Neural cell (in vitro differentiated cells): Measurements from ENCODE around the gene CC2D2B. TPM values are rescaled to one million over a fixed set of nuclear protein-coding genes. Genes with fewer than 3 reads are reported as not detected.

Source experiments
- H2AFZ ChIP-seq: fragments of 200-600, 300-800 bp; sonication (generic), shearing (Covaris generic); 2 replicates; pipeline ENCODE4 v1.6.0; 2014; ENCODE audit warnings: low read depth, mild to moderate bottlenecking, antibody characterized with exemption, low read length, moderate library complexity
- H3F3A ChIP-seq: fragments of 200-600 bp; shearing (Covaris generic); 2 replicates; pipeline ENCODE4 v1.6.1; 2016; ENCODE audit warnings: mild to moderate bottlenecking, moderate library complexity, mixed read lengths, antibody characterized with exemption, low read length; ENCODE audit not compliant: insufficient read depth, poor library complexity, severe bottlenecking
- H3K27ac ChIP-seq: fragments of 200-600, 300-800 bp; sonication (generic), shearing (Covaris generic); 2 replicates; pipeline ENCODE4 v1.5.1; 2014; ENCODE audit warnings: mild to moderate bottlenecking, low read length, moderate library complexity
- H3K27me3 ChIP-seq: fragments of 300-800, 200-600 bp; sonication (generic), shearing (Covaris generic); 2 replicates; pipeline ENCODE4 v1.6.0; 2014; ENCODE audit warnings: mild to moderate bottlenecking, low read depth, low read length, moderate library complexity; ENCODE audit not compliant: insufficient read depth
- H3K36me3 ChIP-seq: fragments of 300-800, 200-600 bp; sonication (generic), shearing (Covaris generic); 2 replicates; pipeline ENCODE4 v1.5.1; 2014; ENCODE audit warnings: mild to moderate bottlenecking, antibody characterized with exemption, low read length, moderate library complexity; ENCODE audit not compliant: insufficient read depth
- H3K4me2 ChIP-seq: fragments of 300-800, 200-600 bp; sonication (generic), shearing (Covaris generic); 2 replicates; pipeline ENCODE4 v1.6.0; 2014; ENCODE audit warnings: mild to moderate bottlenecking, low read length
- H3K4me3 ChIP-seq: fragments of 300-800, 200-600 bp; sonication (generic), shearing (Covaris generic); 2 replicates; pipeline ENCODE4 v1.5.1; 2014; ENCODE audit warnings: mild to moderate bottlenecking, low read length, moderate library complexity
- H3K79me2 ChIP-seq: fragments of 200-600 bp; shearing (Covaris generic); replicated peaks from 2 replicates; pipeline ENCODE4 v1.6.0; 2014; ENCODE audit warnings: mild to moderate bottlenecking, low read length, moderate library complexity; ENCODE audit not compliant: insufficient read depth
- H3K9ac ChIP-seq: fragments of 300-800, 200-600 bp; sonication (generic), shearing (Covaris generic); 2 replicates; pipeline ENCODE4 v1.6.1; 2016; ENCODE audit warnings: mild to moderate bottlenecking, low read length, mixed read lengths
- H3K9me2 ChIP-seq: fragments of 200-600 bp; shearing (Covaris generic); 2 replicates; pipeline ENCODE4 v1.6.1; 2016; ENCODE audit warnings: mild to moderate bottlenecking, low read length, mixed read lengths; ENCODE audit not compliant: insufficient read depth
- H3K9me3 ChIP-seq: fragments of 200-600, 300-800 bp; sonication (generic), shearing (Covaris generic); 2 replicates; pipeline ENCODE4 v1.6.1; 2016; ENCODE audit warnings: mild to moderate bottlenecking, mixed run types, low read length, moderate library complexity, mixed read lengths
- H4K20me1 ChIP-seq: fragments of 200-600 bp; shearing (Covaris generic); 2 replicates; pipeline ENCODE4 v1.6.1; 2016; ENCODE audit warnings: mild to moderate bottlenecking, mixed run types; ENCODE audit not compliant: insufficient read depth
- EP300 ChIP-seq: fragments of 450-650 bp; conservative IDR thresholded peaks from 2 replicates; pipeline ENCODE4 v1.6.1; 2014; ENCODE audit warnings: antibody characterized with exemption, mild to moderate bottlenecking, moderate library complexity; ENCODE audit not compliant: poor library complexity, severe bottlenecking
- EZH2 ChIP-seq: fragments of 200-600, 300-800 bp; shearing (Covaris generic), sonication (generic); IDR thresholded peaks from 2 replicates; pipeline ENCODE4 v1.6.1; 2014; ENCODE audit warnings: antibody characterized with exemption, low read length, borderline replicate concordance, mild to moderate bottlenecking; ENCODE audit not compliant: insufficient read depth, poor library complexity, severe bottlenecking
- MXI1 ChIP-seq: fragments of 450-650 bp; conservative IDR thresholded peaks from 2 replicates; pipeline ENCODE4 v1.6.1; 2014; ENCODE audit warnings: antibody characterized with exemption, mild to moderate bottlenecking; ENCODE audit not compliant: poor library complexity, severe bottlenecking
- POLR2AphosphoS5 ChIP-seq: IDR thresholded peaks from 2 replicates; pipeline ENCODE4 v1.6.1; 2012
- RAD21 ChIP-seq: fragments of 450-650 bp; conservative IDR thresholded peaks from 2 replicates; pipeline ENCODE4 v1.6.1; 2014; ENCODE audit warnings: antibody characterized with exemption, mild to moderate bottlenecking, moderate library complexity
- SMC3 ChIP-seq: fragments of 450-650 bp; conservative IDR thresholded peaks from 2 replicates; pipeline ENCODE4 v1.6.1; 2014; ENCODE audit warnings: antibody characterized with exemption, mild to moderate bottlenecking, moderate library complexity; ENCODE audit not compliant: poor library complexity
- TAF1 ChIP-seq: IDR thresholded peaks from 2 replicates; pipeline ENCODE4 v1.6.1; 2012; ENCODE audit warnings: low read depth
- polyA minus RNA-seq: library from RNA; depleted of rRNA, polyadenylated mRNA; stranded (reverse); fragments of >200 nt; gene quantifications from 2 replicates; pipeline ENCODE4 v1.2.3, GENCODE V29; 2014
- polyA plus RNA-seq: library from polyadenylated mRNA; depleted of rRNA; stranded (reverse); fragments of >200 nt; gene quantifications from 2 replicates; pipeline ENCODE4 v1.2.3, GENCODE V29; 2014
- TF ChIP-seq, protein P1 (sequence below): fragments of 450-650 bp; IDR thresholded peaks from 2 replicates; pipeline ENCODE4 v1.5.1; 2014; ENCODE audit warnings: antibody characterized with exemption, mild to moderate bottlenecking, moderate library complexity; ENCODE audit not compliant: poor library complexity, severe bottlenecking
- TF ChIP-seq, protein P2 (sequence below): IDR thresholded peaks from 2 replicates; pipeline ENCODE4 v1.6.1; 2012; ENCODE audit warnings: borderline replicate concordance

Gene CC2D2B, protein sequence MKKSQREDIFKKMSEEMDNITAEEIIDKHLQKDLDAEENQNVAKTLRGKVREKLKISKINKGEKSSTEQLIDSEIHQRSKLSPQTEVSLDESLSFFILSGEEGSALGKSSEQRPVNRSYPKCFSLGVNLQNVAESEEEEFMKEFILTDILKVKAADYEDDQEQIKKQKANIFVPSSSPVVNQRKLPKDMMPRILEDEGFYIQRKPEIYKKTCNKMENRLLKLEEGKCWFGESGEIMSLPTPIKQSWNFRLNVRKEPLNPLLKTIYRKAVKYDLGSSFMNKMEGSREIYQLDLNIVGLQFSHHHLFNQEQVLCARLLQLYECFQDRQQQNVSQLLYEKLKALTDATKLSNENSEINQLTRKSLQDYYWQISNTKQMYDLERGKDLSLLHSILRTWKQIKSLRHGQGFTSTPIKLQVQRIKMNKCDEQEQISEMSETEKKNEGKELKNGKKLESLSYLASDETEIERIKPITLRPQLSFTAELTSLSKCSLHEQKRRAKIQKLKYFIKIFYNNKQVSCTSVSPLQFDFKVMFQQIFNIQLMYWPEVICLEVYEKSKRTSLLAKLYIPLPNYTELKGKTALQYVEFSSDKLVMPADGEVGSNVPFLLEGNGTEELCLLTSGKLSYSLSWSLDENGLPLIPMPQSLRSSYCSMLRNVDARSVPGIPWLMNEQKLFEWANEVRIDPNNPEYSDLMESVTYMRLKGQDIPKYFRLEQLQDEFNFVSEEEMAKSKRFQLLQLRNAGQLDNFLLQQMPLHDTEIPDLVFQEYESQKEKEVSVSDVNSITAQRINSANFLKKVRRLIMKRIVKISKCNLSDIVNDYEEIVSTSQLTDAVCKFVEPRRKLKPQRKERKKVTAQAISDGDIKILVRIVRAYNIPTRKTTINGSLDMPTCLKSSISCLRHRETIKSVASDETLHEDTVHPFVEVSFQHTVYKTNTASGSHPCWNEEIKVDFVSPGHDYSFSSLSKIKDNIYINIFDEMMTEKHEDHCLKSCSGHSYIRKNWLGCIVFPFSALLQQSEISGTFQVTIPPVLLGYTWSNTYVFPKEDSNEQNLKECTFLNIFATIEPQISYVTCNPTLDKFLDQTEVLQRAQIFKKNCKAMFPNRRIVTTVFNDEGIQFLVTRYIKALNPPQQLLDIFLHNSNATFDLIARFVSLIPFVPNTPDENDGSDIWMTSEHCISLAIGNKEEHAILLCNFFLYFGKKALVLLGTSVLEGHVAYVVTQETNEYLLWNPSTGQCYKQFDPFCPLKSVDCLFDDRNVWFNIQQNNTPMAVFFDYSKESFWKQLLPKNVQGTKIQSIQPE (N-terminal part only)
- polyA plus RNA-seq (0.61 TPM in 1 of 2 replicates, not detected in the other), polyA minus RNA-seq (0.69 TPM in 1 of 2 replicates, not detected in the other)

- no peaks in the 10 kb centered on the region for H4K20me1 ChIP-seq
- no peaks in the 10 kb centered on the region for H3F3A ChIP-seq
- peak within 1 kb of the TSS; percentile 73 for H2AFZ ChIP-seq
- peak within 1 kb of the TSS; percentile 93 for H3K4me3 ChIP-seq
- no peaks in the 10 kb centered on the region for H3K9me3 ChIP-seq
- no peaks in the 10 kb centered on the region for H3K27me3 ChIP-seq
- H3K9me2 ChIP-seq = no peaks in the 10 kb centered on the region
- H3K4me2 ChIP-seq = peak within 1 kb of the TSS; percentile 63
- no peaks in the 10 kb centered on the region for H3K79me2 ChIP-seq
- no peaks in the 10 kb centered on the region for H3K36me3 ChIP-seq
- no peak within 1 kb of the TSS for H3K27ac ChIP-seq
- TF ChIP-seq SMC3 (peak; percentile 21), EZH2 (no peak), RAD21 (no peak), POLR2AphosphoS5 (peak; percentile 40), EP300 (no peak), MXI1 (peak; percentile 87), TAF1 (no peak)
- TF ChIP-seq, protein P1, sequence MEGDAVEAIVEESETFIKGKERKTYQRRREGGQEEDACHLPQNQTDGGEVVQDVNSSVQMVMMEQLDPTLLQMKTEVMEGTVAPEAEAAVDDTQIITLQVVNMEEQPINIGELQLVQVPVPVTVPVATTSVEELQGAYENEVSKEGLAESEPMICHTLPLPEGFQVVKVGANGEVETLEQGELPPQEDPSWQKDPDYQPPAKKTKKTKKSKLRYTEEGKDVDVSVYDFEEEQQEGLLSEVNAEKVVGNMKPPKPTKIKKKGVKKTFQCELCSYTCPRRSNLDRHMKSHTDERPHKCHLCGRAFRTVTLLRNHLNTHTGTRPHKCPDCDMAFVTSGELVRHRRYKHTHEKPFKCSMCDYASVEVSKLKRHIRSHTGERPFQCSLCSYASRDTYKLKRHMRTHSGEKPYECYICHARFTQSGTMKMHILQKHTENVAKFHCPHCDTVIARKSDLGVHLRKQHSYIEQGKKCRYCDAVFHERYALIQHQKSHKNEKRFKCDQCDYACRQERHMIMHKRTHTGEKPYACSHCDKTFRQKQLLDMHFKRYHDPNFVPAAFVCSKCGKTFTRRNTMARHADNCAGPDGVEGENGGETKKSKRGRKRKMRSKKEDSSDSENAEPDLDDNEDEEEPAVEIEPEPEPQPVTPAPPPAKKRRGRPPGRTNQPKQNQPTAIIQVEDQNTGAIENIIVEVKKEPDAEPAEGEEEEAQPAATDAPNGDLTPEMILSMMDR = no peak
- TF ChIP-seq, protein P2, sequence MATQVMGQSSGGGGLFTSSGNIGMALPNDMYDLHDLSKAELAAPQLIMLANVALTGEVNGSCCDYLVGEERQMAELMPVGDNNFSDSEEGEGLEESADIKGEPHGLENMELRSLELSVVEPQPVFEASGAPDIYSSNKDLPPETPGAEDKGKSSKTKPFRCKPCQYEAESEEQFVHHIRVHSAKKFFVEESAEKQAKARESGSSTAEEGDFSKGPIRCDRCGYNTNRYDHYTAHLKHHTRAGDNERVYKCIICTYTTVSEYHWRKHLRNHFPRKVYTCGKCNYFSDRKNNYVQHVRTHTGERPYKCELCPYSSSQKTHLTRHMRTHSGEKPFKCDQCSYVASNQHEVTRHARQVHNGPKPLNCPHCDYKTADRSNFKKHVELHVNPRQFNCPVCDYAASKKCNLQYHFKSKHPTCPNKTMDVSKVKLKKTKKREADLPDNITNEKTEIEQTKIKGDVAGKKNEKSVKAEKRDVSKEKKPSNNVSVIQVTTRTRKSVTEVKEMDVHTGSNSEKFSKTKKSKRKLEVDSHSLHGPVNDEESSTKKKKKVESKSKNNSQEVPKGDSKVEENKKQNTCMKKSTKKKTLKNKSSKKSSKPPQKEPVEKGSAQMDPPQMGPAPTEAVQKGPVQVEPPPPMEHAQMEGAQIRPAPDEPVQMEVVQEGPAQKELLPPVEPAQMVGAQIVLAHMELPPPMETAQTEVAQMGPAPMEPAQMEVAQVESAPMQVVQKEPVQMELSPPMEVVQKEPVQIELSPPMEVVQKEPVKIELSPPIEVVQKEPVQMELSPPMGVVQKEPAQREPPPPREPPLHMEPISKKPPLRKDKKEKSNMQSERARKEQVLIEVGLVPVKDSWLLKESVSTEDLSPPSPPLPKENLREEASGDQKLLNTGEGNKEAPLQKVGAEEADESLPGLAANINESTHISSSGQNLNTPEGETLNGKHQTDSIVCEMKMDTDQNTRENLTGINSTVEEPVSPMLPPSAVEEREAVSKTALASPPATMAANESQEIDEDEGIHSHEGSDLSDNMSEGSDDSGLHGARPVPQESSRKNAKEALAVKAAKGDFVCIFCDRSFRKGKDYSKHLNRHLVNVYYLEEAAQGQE = peak; percentile 13
- peak within 1 kb of the TSS; percentile 62 for H3K9ac ChIP-seq
These were observed at the start of gene CC2D2B for GRCh38 chr10:95907456-95908253. TSS of gene CC2D2B (plus strand) at chr10:95907975. CDS start at chr10:95911324, 3,349 bp downstream.
